ENCODE results near the gene NEK6.

- no peak for TF ChIP-seq POLR2A (IDR thresholded peaks at IDR 0.05; ENCODE audit: low read length)
- TF ChIP-seq JUN (IDR thresholded peaks at IDR 0.05): no peak
- no peak for TF ChIP-seq CTCF (IDR thresholded peaks at IDR 0.05)
- TF ChIP-seq, protein P1, sequence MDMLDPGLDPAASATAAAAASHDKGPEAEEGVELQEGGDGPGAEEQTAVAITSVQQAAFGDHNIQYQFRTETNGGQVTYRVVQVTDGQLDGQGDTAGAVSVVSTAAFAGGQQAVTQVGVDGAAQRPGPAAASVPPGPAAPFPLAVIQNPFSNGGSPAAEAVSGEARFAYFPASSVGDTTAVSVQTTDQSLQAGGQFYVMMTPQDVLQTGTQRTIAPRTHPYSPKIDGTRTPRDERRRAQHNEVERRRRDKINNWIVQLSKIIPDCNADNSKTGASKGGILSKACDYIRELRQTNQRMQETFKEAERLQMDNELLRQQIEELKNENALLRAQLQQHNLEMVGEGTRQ (IDR thresholded peaks at IDR 0.05): no peak
- TF ChIP-seq EHMT2 (IDR thresholded peaks at IDR 0.05; ENCODE audit: low read depth): no peak
- no peak for TF ChIP-seq MAFK (IDR thresholded peaks at IDR 0.05; ENCODE audit: partially characterized antibody)
- no peak for TF ChIP-seq SMC3 (IDR thresholded peaks at IDR 0.05)
- TF ChIP-seq PBX3 (IDR thresholded peaks at IDR 0.05): no peak
- no peak for TF ChIP-seq RAD21 (conservative IDR thresholded peaks at IDR 0.05 in 1 of 2, IDR thresholded peaks at IDR 0.05 in 1 of 2)
- no peak for TF ChIP-seq EP300 (IDR thresholded peaks at IDR 0.05)
- no peak for TF ChIP-seq NR3C1 (IDR thresholded peaks at IDR 0.05)
Observed at GRCh38 chr9:124218987-124219461, 38.7 kb upstream of the NEK6 start.
